Measurements from ENCODE around the gene SLC44A2. TPM values are rescaled to one million over a fixed set of nuclear protein-coding genes. Genes with fewer than 3 reads are reported as not detected.
A peak's percentile ranks its signal among the peaks of the same experiment; 100 is the strongest.
"Not testable (repeated sequence)": the region's sequence is repeated elsewhere in the genome, so short reads cannot be mapped to it uniquely, and the experiment has no call there.

The SLC44A2 gene
- total RNA-seq, 4 donors from 2014 or later = 34.3 to 51.7 (median 41.5) TPM

GRCh38 chr19:10661946-10662345 lies 36.6 kb downstream of the SLC44A2 start:
- peaks cover 0 to 14% of the 10 kb centered on the region in 2 donors for H3K36me3 ChIP-seq
- ATAC-seq = no peak
- TF ChIP-seq CTCF (IDR thresholded peaks at IDR 0.05) (no peak), POLR2AphosphoS5 (IDR thresholded peaks at IDR 0.05) (no peak), POLR2A (IDR thresholded peaks at IDR 0.05) (no peak), EP300 (IDR thresholded peaks at IDR 0.05) (no peak)
- H3K4me1 ChIP-seq = peaks cover 0 to 97% (median 20%) of the 10 kb centered on the region in 3 donors
- 86 to 100% methylated on average over 1 of the region's 1 CpG for WGBS, 2 donors (ENCODE audit: low coverage in 1 of 2)
- peak overlapping the region in 2 of 4 donors; percentile 8 to 19 for H3K27ac ChIP-seq
- H3K9me3 ChIP-seq = no peaks in the 10 kb centered on the region
- H3K27me3 ChIP-seq = no peaks in the 10 kb centered on the region
- no peak overlapping the region for H3K4me3 ChIP-seq

GRCh38 chr19:10662384-10663251 lies 37.3 kb downstream of the SLC44A2 start:
- Histone ChIP-seq H3K36me3 (peaks cover 0 to 14% of the 10 kb centered on the region in 2 donors), H3K27ac (peak overlapping the region in 2 of 4 donors; percentile 8 to 19), H3K9me3 (no peaks in the 10 kb centered on the region), H3K27me3 (no peaks in the 10 kb centered on the region), H3K4me3 (no peak overlapping the region), H3K4me1 (peaks cover 0 to 93% (median 15%) of the 10 kb centered on the region in 3 donors)
- ATAC-seq = no peak
- WGBS, 2 donors (ENCODE audit: low coverage in 1 of 2) = 37 to 40% methylated on average over 8 to 9 of the region's 14 CpGs
- TF ChIP-seq EP300 (IDR thresholded peaks at IDR 0.05) = no peak
- no peak for TF ChIP-seq CTCF (IDR thresholded peaks at IDR 0.05)
- TF ChIP-seq POLR2AphosphoS5 (IDR thresholded peaks at IDR 0.05) = no peak
- no peak for TF ChIP-seq POLR2A (IDR thresholded peaks at IDR 0.05)

GRCh38 chr19:10663252-10663563 lies 37.9 kb downstream of the SLC44A2 start:
- peaks cover 0 to 93% (median 15%) of the 10 kb centered on the region in 3 donors for H3K4me1 ChIP-seq
- not testable (repeated sequence) for H3K27ac ChIP-seq

GRCh38 chr19:10667867-10668266 lies 42.5 kb downstream of the SLC44A2 start:
- no peak for TF ChIP-seq EP300 (IDR thresholded peaks at IDR 0.05)
- TF ChIP-seq POLR2AphosphoS5 (IDR thresholded peaks at IDR 0.05) = no peak

More at GRCh38 chr19:10663252-10663563, 37.9 kb downstream of the SLC44A2 start:
- not testable (repeated sequence) for H3K4me3 ChIP-seq, ATAC-seq, H3K9me3 ChIP-seq, H3K27me3 ChIP-seq
- H3K36me3 ChIP-seq = peaks cover 0 to 16% of the 10 kb centered on the region in 2 donors
- 70% methylated on average over 2 to 5 of the region's 16 CpGs for WGBS, 2 donors (ENCODE audit: low coverage in 1 of 2)

GRCh38 chr19:10669246-10669645 lies 43.9 kb downstream of the SLC44A2 start:
- peak overlapping the region in 1 of 4 donors; percentile 31 for H3K27ac ChIP-seq
- no peak overlapping the region for H3K4me3 ChIP-seq
- H3K27me3 ChIP-seq = no peaks in the 10 kb centered on the region
- H3K4me1 ChIP-seq = peaks cover 0 to 81% (median 6%) of the 10 kb centered on the region in 3 donors
- peaks cover 0 to 45% of the 10 kb centered on the region in 2 donors for H3K36me3 ChIP-seq
- WGBS, 2 donors (ENCODE audit: low coverage in 1 of 2) = 60 to 77% methylated on average over 2 to 6 of the region's 6 CpGs
- no peak for TF ChIP-seq POLR2A (IDR thresholded peaks at IDR 0.05)
- no peak for TF ChIP-seq EP300 (IDR thresholded peaks at IDR 0.05)
- TF ChIP-seq CTCF (IDR thresholded peaks at IDR 0.05) = no peak
- no peak for TF ChIP-seq POLR2AphosphoS5 (IDR thresholded peaks at IDR 0.05)
- ATAC-seq = no peak
- no peaks in the 10 kb centered on the region for H3K9me3 ChIP-seq

More at GRCh38 chr19:10667867-10668266, 42.5 kb downstream of the SLC44A2 start:
- Histone ChIP-seq H3K27ac (no peak overlapping the region), H3K4me3 (no peak overlapping the region), H3K4me1 (peaks cover 0 to 91% (median 13%) of the 10 kb centered on the region in 3 donors), H3K9me3 (no peaks in the 10 kb centered on the region), H3K27me3 (no peaks in the 10 kb centered on the region), H3K36me3 (peaks cover 0 to 33% of the 10 kb centered on the region in 2 donors)
- WGBS, 2 donors (ENCODE audit: low coverage in 1 of 2) = 53 to 67% methylated on average over 1 to 3 of the region's 6 CpGs
- ATAC-seq = no peak

- Histone ChIP-seq H3K4me3 (no peak overlapping the region), H3K27ac (peak overlapping the region in 1 of 4 donors; percentile 31), H3K36me3 (peaks cover 0 to 52% of the 10 kb centered on the region in 2 donors), H3K9me3 (no peaks in the 10 kb centered on the region), H3K27me3 (no peaks in the 10 kb centered on the region), H3K4me1 (peaks cover 0 to 72% (median 6%) of the 10 kb centered on the region in 3 donors)
- ATAC-seq = no peak
- 25 to 33% methylated on average over 1 of the region's 1 CpG for whole genome bisulfite sequencing, 2 donors (ENCODE audit: low coverage in 1 of 2)
- TF ChIP-seq POLR2AphosphoS5 (IDR thresholded peaks at IDR 0.05) (no peak), EP300 (IDR thresholded peaks at IDR 0.05) (no peak), POLR2A (IDR thresholded peaks at IDR 0.05) (no peak), CTCF (IDR thresholded peaks at IDR 0.05) (no peak)
These were observed 44.8 kb downstream of the SLC44A2 start for GRCh38 chr19:10670182-10670581.

Measured in gastroesophageal sphincter (tissue), 4 donors.